ENCODE data around the gene TRIO. TPM values are rescaled to one million over a fixed set of nuclear protein-coding genes. Genes with fewer than 3 reads are reported as not detected.

TRIO gene
- total RNA-seq, 1 experiment from 2014 or later = 68.4 TPM

- no peaks in the 10 kb centered on the region for H3K4me1 ChIP-seq (ENCODE audit: control insufficient read depth in 1 of 2, insufficient read depth in 2 of 2, low read length in 2 of 2)
- H3K36me3 ChIP-seq (ENCODE audit: control insufficient read depth in 1 of 2, insufficient read depth in 2 of 2, low read length in 2 of 2) = no peaks in the 10 kb centered on the region
- no peak overlapping the region for H3K4me2 ChIP-seq (ENCODE audit: low read length)
- H3K9ac ChIP-seq (ENCODE audit: low read length) = no peak overlapping the region
- TF ChIP-seq RAD21 (IDR thresholded peaks at IDR 0.05; ENCODE audit: low read depth) (no peak), CBX3 (IDR thresholded peaks at IDR 0.05; ENCODE audit: low read depth) (no peak), YY1 (IDR thresholded peaks at IDR 0.05; ENCODE audit: extremely low read depth, insufficient replicate concordance, low read depth, low read length) (no peak), ZNF274 (IDR thresholded peaks at IDR 0.05; ENCODE audit: low read depth, low read length) (no peak), CEBPB (IDR thresholded peaks at IDR 0.05; ENCODE audit: low read depth) (no peak), TCF7L2 (IDR thresholded peaks at IDR 0.05; ENCODE audit: borderline replicate concordance, extremely low read depth, insufficient read depth, insufficient read length) (no peak), ELF1 (IDR thresholded peaks at IDR 0.05; ENCODE audit: borderline replicate concordance, low read depth) (no peak), SP1 (IDR thresholded peaks at IDR 0.05; ENCODE audit: low read depth) (no peak), EGR1 (IDR thresholded peaks at IDR 0.05; ENCODE audit: low read depth) (no peak), JUND (IDR thresholded peaks at IDR 0.05) (no peak), MAX (IDR thresholded peaks at IDR 0.05) (no peak), EZH2phosphoT487 (IDR thresholded peaks at IDR 0.05; ENCODE audit: borderline replicate concordance) (no peak), FOSL1 (IDR thresholded peaks at IDR 0.05; ENCODE audit: low read depth) (no peak), EZH2 (IDR thresholded peaks at IDR 0.05) (no peak)
- TF ChIP-seq, protein P1, sequence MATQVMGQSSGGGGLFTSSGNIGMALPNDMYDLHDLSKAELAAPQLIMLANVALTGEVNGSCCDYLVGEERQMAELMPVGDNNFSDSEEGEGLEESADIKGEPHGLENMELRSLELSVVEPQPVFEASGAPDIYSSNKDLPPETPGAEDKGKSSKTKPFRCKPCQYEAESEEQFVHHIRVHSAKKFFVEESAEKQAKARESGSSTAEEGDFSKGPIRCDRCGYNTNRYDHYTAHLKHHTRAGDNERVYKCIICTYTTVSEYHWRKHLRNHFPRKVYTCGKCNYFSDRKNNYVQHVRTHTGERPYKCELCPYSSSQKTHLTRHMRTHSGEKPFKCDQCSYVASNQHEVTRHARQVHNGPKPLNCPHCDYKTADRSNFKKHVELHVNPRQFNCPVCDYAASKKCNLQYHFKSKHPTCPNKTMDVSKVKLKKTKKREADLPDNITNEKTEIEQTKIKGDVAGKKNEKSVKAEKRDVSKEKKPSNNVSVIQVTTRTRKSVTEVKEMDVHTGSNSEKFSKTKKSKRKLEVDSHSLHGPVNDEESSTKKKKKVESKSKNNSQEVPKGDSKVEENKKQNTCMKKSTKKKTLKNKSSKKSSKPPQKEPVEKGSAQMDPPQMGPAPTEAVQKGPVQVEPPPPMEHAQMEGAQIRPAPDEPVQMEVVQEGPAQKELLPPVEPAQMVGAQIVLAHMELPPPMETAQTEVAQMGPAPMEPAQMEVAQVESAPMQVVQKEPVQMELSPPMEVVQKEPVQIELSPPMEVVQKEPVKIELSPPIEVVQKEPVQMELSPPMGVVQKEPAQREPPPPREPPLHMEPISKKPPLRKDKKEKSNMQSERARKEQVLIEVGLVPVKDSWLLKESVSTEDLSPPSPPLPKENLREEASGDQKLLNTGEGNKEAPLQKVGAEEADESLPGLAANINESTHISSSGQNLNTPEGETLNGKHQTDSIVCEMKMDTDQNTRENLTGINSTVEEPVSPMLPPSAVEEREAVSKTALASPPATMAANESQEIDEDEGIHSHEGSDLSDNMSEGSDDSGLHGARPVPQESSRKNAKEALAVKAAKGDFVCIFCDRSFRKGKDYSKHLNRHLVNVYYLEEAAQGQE (IDR thresholded peaks at IDR 0.05; ENCODE audit: low read depth) = no peak
- TF ChIP-seq, protein P2, sequence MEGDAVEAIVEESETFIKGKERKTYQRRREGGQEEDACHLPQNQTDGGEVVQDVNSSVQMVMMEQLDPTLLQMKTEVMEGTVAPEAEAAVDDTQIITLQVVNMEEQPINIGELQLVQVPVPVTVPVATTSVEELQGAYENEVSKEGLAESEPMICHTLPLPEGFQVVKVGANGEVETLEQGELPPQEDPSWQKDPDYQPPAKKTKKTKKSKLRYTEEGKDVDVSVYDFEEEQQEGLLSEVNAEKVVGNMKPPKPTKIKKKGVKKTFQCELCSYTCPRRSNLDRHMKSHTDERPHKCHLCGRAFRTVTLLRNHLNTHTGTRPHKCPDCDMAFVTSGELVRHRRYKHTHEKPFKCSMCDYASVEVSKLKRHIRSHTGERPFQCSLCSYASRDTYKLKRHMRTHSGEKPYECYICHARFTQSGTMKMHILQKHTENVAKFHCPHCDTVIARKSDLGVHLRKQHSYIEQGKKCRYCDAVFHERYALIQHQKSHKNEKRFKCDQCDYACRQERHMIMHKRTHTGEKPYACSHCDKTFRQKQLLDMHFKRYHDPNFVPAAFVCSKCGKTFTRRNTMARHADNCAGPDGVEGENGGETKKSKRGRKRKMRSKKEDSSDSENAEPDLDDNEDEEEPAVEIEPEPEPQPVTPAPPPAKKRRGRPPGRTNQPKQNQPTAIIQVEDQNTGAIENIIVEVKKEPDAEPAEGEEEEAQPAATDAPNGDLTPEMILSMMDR (IDR thresholded peaks at IDR 0.05 in 2 of 3, conservative IDR thresholded peaks at IDR 0.05 in 1 of 3; ENCODE audit: borderline replicate concordance in 1 of 3, insufficient read depth in 1 of 3, low read depth in 2 of 3, low read length in 2 of 3) = no peak
- TF ChIP-seq, protein P3, sequence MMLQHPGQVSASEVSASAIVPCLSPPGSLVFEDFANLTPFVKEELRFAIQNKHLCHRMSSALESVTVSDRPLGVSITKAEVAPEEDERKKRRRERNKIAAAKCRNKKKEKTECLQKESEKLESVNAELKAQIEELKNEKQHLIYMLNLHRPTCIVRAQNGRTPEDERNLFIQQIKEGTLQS (IDR thresholded peaks at IDR 0.05) = no peak
- TF ChIP-seq, protein P4, sequence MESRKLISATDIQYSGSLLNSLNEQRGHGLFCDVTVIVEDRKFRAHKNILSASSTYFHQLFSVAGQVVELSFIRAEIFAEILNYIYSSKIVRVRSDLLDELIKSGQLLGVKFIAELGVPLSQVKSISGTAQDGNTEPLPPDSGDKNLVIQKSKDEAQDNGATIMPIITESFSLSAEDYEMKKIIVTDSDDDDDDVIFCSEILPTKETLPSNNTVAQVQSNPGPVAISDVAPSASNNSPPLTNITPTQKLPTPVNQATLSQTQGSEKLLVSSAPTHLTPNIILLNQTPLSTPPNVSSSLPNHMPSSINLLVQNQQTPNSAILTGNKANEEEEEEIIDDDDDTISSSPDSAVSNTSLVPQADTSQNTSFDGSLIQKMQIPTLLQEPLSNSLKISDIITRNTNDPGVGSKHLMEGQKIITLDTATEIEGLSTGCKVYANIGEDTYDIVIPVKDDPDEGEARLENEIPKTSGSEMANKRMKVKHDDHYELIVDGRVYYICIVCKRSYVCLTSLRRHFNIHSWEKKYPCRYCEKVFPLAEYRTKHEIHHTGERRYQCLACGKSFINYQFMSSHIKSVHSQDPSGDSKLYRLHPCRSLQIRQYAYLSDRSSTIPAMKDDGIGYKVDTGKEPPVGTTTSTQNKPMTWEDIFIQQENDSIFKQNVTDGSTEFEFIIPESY (IDR thresholded peaks at IDR 0.05; ENCODE audit: extremely low read depth, insufficient replicate concordance, low read length) = no peak
- H3K9me2 ChIP-seq (ENCODE audit: insufficient read depth) = no peaks in the 10 kb centered on the region
- CTCF ChIA-PET = no interaction called here
- POLR2A ChIA-PET = no interaction called here
- peaks cover 4% of the 10 kb centered on the region; the same call in 1 of the 2 replicates for H4K20me1 ChIP-seq (ENCODE audit: insufficient read depth)
- no peaks in the 10 kb centered on the region for H3K9me3 ChIP-seq (ENCODE audit: control insufficient read depth in 1 of 2, insufficient read depth in 1 of 2, low read depth in 1 of 2, low read length in 2 of 2)
- no peak for DNase-seq (ENCODE audit: low read depth, low spot score)
- no TSS peak for BruUV-seq (replicated peaks)
- intact Hi-C loops (cut with micrococcal nuclease) = no loop called here
- RAD21 ChIA-PET (ENCODE audit: low non-redundant PET in 1 of 2, low total read pairs in 2 of 2, uncharacterized antibody in 2 of 2, unreplicated experiment in 2 of 2) = no interaction called here
- H3K79me2 ChIP-seq (ENCODE audit: insufficient read depth, low read length) = peaks cover 97% of the 10 kb centered on the region
- H3K4me3 ChIP-seq (replicated peaks in 1 of 2; ENCODE audit: low read depth in 1 of 2, low read length in 2 of 2) = no peak overlapping the region
- H3K27ac ChIP-seq (ENCODE audit: low read depth, low read length) = no peak overlapping the region
- no peak overlapping the region for H2AFZ ChIP-seq (ENCODE audit: low read depth, low read length, poor library complexity, severe bottlenecking)
- no peak for ATAC-seq
- no peaks in the 10 kb centered on the region for H3K27me3 ChIP-seq (ENCODE audit: insufficient read depth, low read length)
Measured at GRCh38 chr5:14242871-14243383, 99.8 kb downstream of the TRIO start.

Measured in HCT116 (cell line).